ENCODE data around the gene ANK3.

- TF ChIP-seq CTCF (conservative IDR thresholded peaks at IDR 0.05): no peak
- TF ChIP-seq EZH2 (IDR thresholded peaks at IDR 0.05; ENCODE audit: low read depth): no peak
Observed at GRCh38 chr10:60139290-60139689, 250.4 kb downstream of the ANK3 start.
